GM15510 (cell line): Measurements from ENCODE around the gene ANTKMT.

Source experiments
- POLR2A ChIP-seq: IDR thresholded peaks from 3 replicates; pipeline ENCODE4 v1.6.1; 2011; ENCODE audit warnings: borderline replicate concordance; ENCODE audit not compliant: insufficient read length; ENCODE audit errors: extremely low read depth

ANTKMT gene

GRCh38 chr16:703406-703805, 17.5 kb upstream of the ANTKMT start:
- no peak for TF ChIP-seq POLR2A

GRCh38 chr16:704047-704446, 16.9 kb upstream of the ANTKMT start:
- TF ChIP-seq POLR2A = no peak

- no peak for TF ChIP-seq POLR2A
These were observed 16.2 kb upstream of the ANTKMT start for GRCh38 chr16:704552-705380.

GRCh38 chr16:705431-706188, 15.3 kb upstream of the ANTKMT start, which contains the start of gene FBXL16:
TSS of gene FBXL16 (minus strand) at chr16:705801. CDS start at chr16:697405, 8,396 bp downstream.
- no peak for TF ChIP-seq POLR2A

- TF ChIP-seq POLR2A = no peak
These were observed 14.5 kb upstream of the ANTKMT start for GRCh38 chr16:706189-707061.

- no peak for TF ChIP-seq POLR2A
These were observed 13.8 kb upstream of the ANTKMT start for GRCh38 chr16:707062-707538.

GRCh38 chr16:708019-708418, 12.9 kb upstream of the ANTKMT start:
- no peak for TF ChIP-seq POLR2A

GRCh38 chr16:708959-709358, 12.0 kb upstream of the ANTKMT start:
- no peak for TF ChIP-seq POLR2A

GRCh38 chr16:709566-710499, 11.1 kb upstream of the ANTKMT start:
- no peak for TF ChIP-seq POLR2A

- no peak for TF ChIP-seq POLR2A
These were observed 10.4 kb upstream of the ANTKMT start for GRCh38 chr16:710500-711075.

GRCh38 chr16:711084-711483, 9.9 kb upstream of the ANTKMT start:
- TF ChIP-seq POLR2A = no peak

- TF ChIP-seq POLR2A = no peak
These were observed 9.2 kb upstream of the ANTKMT start for GRCh38 chr16:711548-712320.
